ENCODE results near the gene CPZ. TPM values are rescaled to one million over a fixed set of nuclear protein-coding genes. Genes with fewer than 3 reads are reported as not detected.

The CPZ gene
- total and polyA plus RNA-seq, 10 of the 15 experiments (the other 5 are each of a cell fraction or from before 2014, with no cell fraction given), result not detected

DNA sequence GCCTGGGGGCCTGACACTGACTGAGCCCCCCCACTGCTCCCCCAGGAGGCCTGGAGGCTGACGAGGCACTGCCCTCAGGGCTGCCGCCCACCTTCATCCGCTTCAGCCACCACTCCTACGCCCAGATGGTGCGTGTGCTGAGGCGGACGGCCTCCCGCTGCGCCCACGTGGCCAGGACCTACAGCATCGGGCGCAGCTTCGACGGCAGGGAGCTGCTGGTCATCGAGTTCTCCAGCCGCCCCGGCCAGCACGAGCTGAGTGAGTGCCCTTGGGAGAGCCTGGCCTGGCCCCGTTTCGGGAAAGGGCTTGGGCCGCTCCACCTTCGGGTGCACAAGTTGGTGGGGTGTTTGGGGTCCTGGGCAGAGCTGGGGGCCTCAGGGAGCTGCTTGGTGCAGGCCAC is 11.4 kb downstream of the CPZ start (continued):
- no peak for TF ChIP-seq CBX3 (IDR thresholded peaks at IDR 0.05; ENCODE audit: borderline replicate concordance, low read depth)

DNA sequence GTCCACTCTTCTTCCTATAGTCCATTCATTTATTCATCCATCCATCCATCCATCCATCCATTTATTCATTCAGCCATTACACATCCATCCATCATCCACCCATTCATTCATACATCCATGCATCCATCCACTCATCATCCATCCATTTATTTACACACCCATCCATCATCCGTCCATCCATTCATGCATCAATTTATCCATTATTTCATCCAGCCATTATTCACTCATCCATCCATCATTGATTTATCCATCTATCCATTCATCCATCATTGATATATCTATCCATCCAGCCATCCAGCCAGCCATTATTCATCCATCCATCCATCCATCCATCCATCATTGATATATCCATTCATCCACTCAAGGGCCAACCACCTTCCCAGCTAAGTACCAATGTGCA is 12.7 kb downstream of the CPZ start:
- Histone ChIP-seq H3K27me3 (replicated peaks in 1 of 2; ENCODE audit: control insufficient read depth in 2 of 2, insufficient read depth in 2 of 2, low read length in 1 of 2) (no peaks in the 10 kb centered on the region; a peak in 1 of 4 replicates), H4K20me1 (ENCODE audit: control insufficient read depth, insufficient read depth) (no peaks in the 10 kb centered on the region), H3K4me2 (ENCODE audit: control insufficient read depth, insufficient read depth) (no peak overlapping the region), H3K4me3 (no peak overlapping the region), H2AFZ (ENCODE audit: control insufficient read depth, low read depth, low read length) (no peak overlapping the region), H3K27ac (ENCODE audit: control insufficient read depth, insufficient read depth) (no peak overlapping the region), H3K9me3 (replicated peaks; ENCODE audit: control insufficient read depth, insufficient read depth, low read length) (no peaks in the 10 kb centered on the region), H3K36me3 (ENCODE audit: control insufficient read depth in 2 of 2, insufficient read depth in 2 of 2, low read length in 1 of 2) (no peaks in the 10 kb centered on the region), H3K4me1 (ENCODE audit: control insufficient read depth, insufficient read depth, low read length) (no peaks in the 10 kb centered on the region), H3K79me2 (ENCODE audit: control insufficient read depth, insufficient read depth, low read length) (no peaks in the 10 kb centered on the region), H3K9ac (ENCODE audit: control insufficient read depth, insufficient read depth, low read length) (no peak overlapping the region)
- ChIA-PET POLR2A (no interaction called here), RAD21 (ENCODE audit: unreplicated experiment) (interaction anchor here (1.0 kb wide), 1 partner anchor 313 kb away, joined by 3 read pairs; no protein-coding TSS in a partner anchor), SMC1A (ENCODE audit: uncharacterized antibody, unreplicated experiment) (no interaction called here), CTCF (interaction anchor here (0.7 to 1.3 kb wide), 3 partner anchors 133 to 317 kb away, joined by 3 to 4 read pairs (median 3); no protein-coding TSS in a partner anchor)
- FAIRE-seq (no peak), ATAC-seq (no peak), DNase-seq (ENCODE audit: low read depth, low spot score) (no peak)
- in situ Hi-C loops (cut with MboI), result no loop called here
- 28% methylated on average over 1 of the region's 1 CpG for WGBS (ENCODE audit: insufficient coverage, insufficient replicate concordance, low lambda C conversion rate, missing lambda C conversion rate)
- intact Hi-C loops (cut with micrococcal nuclease; ENCODE audit: unreplicated experiment), result no loop called here
- TF ChIP-seq EZH2 (IDR thresholded peaks at IDR 0.05; ENCODE audit: borderline replicate concordance, control insufficient read depth, low read depth, low read length) (no peak), CHD4 (IDR thresholded peaks at IDR 0.05) (no peak), TBL1XR1 (IDR thresholded peaks at IDR 0.05; ENCODE audit: low read depth, low read length) (no peak), ATF7 (IDR thresholded peaks at IDR 0.05; ENCODE audit: low read depth) (no peak), MTA3 (IDR thresholded peaks at IDR 0.05; ENCODE audit: borderline replicate concordance, low read length) (no peak), PML (IDR thresholded peaks at IDR 0.05; ENCODE audit: low read length) (no peak), EED (IDR thresholded peaks at IDR 0.05; ENCODE audit: low read depth) (no peak), WRNIP1 (IDR thresholded peaks at IDR 0.05; ENCODE audit: borderline replicate concordance, low read depth, low read length) (no peak), SIX5 (IDR thresholded peaks at IDR 0.05; ENCODE audit: low read depth, low read length, severe bottlenecking) (no peak), NBN (IDR thresholded peaks at IDR 0.05) (no peak), GATAD2B (conservative IDR thresholded peaks at IDR 0.05; ENCODE audit: low read depth) (no peak), MTA2 (IDR thresholded peaks at IDR 0.05; ENCODE audit: low read depth) (no peak)
- TF ChIP-seq, protein P1, sequence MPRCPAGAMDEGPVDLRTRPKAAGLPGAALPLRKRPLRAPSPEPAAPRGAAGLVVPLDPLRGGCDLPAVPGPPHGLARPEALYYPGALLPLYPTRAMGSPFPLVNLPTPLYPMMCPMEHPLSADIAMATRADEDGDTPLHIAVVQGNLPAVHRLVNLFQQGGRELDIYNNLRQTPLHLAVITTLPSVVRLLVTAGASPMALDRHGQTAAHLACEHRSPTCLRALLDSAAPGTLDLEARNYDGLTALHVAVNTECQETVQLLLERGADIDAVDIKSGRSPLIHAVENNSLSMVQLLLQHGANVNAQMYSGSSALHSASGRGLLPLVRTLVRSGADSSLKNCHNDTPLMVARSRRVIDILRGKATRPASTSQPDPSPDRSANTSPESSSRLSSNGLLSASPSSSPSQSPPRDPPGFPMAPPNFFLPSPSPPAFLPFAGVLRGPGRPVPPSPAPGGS (IDR thresholded peaks at IDR 0.05; ENCODE audit: borderline replicate concordance, insufficient read depth, low read depth, low read length, poor library complexity, severe bottlenecking), result no peak
- TF ChIP-seq, protein P2, sequence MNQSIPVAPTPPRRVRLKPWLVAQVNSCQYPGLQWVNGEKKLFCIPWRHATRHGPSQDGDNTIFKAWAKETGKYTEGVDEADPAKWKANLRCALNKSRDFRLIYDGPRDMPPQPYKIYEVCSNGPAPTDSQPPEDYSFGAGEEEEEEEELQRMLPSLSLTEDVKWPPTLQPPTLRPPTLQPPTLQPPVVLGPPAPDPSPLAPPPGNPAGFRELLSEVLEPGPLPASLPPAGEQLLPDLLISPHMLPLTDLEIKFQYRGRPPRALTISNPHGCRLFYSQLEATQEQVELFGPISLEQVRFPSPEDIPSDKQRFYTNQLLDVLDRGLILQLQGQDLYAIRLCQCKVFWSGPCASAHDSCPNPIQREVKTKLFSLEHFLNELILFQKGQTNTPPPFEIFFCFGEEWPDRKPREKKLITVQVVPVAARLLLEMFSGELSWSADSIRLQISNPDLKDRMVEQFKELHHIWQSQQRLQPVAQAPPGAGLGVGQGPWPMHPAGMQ (IDR thresholded peaks at IDR 0.05; ENCODE audit: borderline replicate concordance), result no peak
- TF ChIP-seq, protein P3, sequence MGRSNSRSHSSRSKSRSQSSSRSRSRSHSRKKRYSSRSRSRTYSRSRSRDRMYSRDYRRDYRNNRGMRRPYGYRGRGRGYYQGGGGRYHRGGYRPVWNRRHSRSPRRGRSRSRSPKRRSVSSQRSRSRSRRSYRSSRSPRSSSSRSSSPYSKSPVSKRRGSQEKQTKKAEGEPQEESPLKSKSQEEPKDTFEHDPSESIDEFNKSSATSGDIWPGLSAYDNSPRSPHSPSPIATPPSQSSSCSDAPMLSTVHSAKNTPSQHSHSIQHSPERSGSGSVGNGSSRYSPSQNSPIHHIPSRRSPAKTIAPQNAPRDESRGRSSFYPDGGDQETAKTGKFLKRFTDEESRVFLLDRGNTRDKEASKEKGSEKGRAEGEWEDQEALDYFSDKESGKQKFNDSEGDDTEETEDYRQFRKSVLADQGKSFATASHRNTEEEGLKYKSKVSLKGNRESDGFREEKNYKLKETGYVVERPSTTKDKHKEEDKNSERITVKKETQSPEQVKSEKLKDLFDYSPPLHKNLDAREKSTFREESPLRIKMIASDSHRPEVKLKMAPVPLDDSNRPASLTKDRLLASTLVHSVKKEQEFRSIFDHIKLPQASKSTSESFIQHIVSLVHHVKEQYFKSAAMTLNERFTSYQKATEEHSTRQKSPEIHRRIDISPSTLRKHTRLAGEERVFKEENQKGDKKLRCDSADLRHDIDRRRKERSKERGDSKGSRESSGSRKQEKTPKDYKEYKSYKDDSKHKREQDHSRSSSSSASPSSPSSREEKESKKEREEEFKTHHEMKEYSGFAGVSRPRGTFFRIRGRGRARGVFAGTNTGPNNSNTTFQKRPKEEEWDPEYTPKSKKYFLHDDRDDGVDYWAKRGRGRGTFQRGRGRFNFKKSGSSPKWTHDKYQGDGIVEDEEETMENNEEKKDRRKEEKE (IDR thresholded peaks at IDR 0.05), result no peak
- TF ChIP-seq, protein P4, sequence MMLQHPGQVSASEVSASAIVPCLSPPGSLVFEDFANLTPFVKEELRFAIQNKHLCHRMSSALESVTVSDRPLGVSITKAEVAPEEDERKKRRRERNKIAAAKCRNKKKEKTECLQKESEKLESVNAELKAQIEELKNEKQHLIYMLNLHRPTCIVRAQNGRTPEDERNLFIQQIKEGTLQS (IDR thresholded peaks at IDR 0.05; ENCODE audit: borderline replicate concordance, extremely low read depth, low read depth, low read length), result no peak
- no TSS peak for BruUV-seq (replicated peaks)

Data from GM12878 (cell line).